ENCODE measurements around the gene FBXW4. TPM values are rescaled to one million over a fixed set of nuclear protein-coding genes. Genes with fewer than 3 reads are reported as not detected.

FBXW4 gene
- total RNA-seq, 6 experiments from 2014 or later, result 15.1 to 29.5 (median 25.6) TPM

GRCh38 chr10:101625821-101626412, 69.1 kb downstream of the FBXW4 start:
- no peak for ATAC-seq
- no peak overlapping the region for H3K27ac ChIP-seq
- no peaks in the 10 kb centered on the region for H3K27me3 ChIP-seq
- no CpG with 5 or more reads among the region's 1 CpG for WGBS (ENCODE audit: insufficient coverage, low coverage, low lambda C conversion rate, missing lambda C conversion rate)
- H3K4me3 ChIP-seq, result no peak overlapping the region
- H3K4me1 ChIP-seq, result no peaks in the 10 kb centered on the region
- intact Hi-C loops (cut with DNase I), result no loop called here
- peaks cover 0 to 3% (median 0%) of the 10 kb centered on the region in 4 donors for H3K36me3 ChIP-seq
- H3K9me3 ChIP-seq, result no peaks in the 10 kb centered on the region
- no peak for DNase-seq
- TF ChIP-seq POLR2A (IDR thresholded peaks at IDR 0.05) (no peak), CTCF (IDR thresholded peaks at IDR 0.05) (no peak)

GRCh38 chr10:101624526-101625102, 70.4 kb downstream of the FBXW4 start:
- intact Hi-C loops (cut with DNase I), result no loop called here
- Histone ChIP-seq H3K27ac (no peak overlapping the region), H3K4me1 (no peaks in the 10 kb centered on the region), H3K36me3 (peaks cover 0 to 3% (median 0%) of the 10 kb centered on the region in 4 donors), H3K9me3 (no peaks in the 10 kb centered on the region), H3K27me3 (no peaks in the 10 kb centered on the region), H3K4me3 (no peak overlapping the region)
- 100% methylated on average over 2 of the region's 4 CpGs for WGBS (ENCODE audit: insufficient coverage, low coverage, low lambda C conversion rate, missing lambda C conversion rate)
- no peak for DNase-seq
- TF ChIP-seq POLR2A (IDR thresholded peaks at IDR 0.05) (no peak), CTCF (IDR thresholded peaks at IDR 0.05) (no peak)
- no peak for ATAC-seq

- Histone ChIP-seq H3K27ac (no peak overlapping the region), H3K9me3 (no peaks in the 10 kb centered on the region), H3K36me3 (peaks cover 0 to 3% (median 0%) of the 10 kb centered on the region in 4 donors), H3K4me1 (no peaks in the 10 kb centered on the region), H3K27me3 (no peaks in the 10 kb centered on the region), H3K4me3 (no peak overlapping the region)
- no peak for DNase-seq
- TF ChIP-seq CTCF (IDR thresholded peaks at IDR 0.05) (no peak), POLR2A (IDR thresholded peaks at IDR 0.05) (no peak)
- ATAC-seq, result no peak
- intact Hi-C loops (cut with DNase I), result no loop called here
- WGBS (ENCODE audit: insufficient coverage, low coverage, low lambda C conversion rate, missing lambda C conversion rate), result 55% methylated on average over 1 of the region's 1 CpG
Measured at GRCh38 chr10:101623528-101623927, 71.4 kb downstream of the FBXW4 start.

- DNase-seq (no peak), ATAC-seq (no peak)
- intact Hi-C loops (cut with DNase I), result no loop called here
- TF ChIP-seq POLR2A (IDR thresholded peaks at IDR 0.05) (no peak), CTCF (IDR thresholded peaks at IDR 0.05) (no peak)
- Histone ChIP-seq H3K9me3 (no peaks in the 10 kb centered on the region), H3K27ac (no peak overlapping the region), H3K36me3 (peaks cover 0 to 3% (median 0%) of the 10 kb centered on the region in 4 donors), H3K4me3 (no peak overlapping the region), H3K27me3 (no peaks in the 10 kb centered on the region), H3K4me1 (no peaks in the 10 kb centered on the region)
- WGBS (ENCODE audit: insufficient coverage, low coverage, low lambda C conversion rate, missing lambda C conversion rate), result 96% methylated on average over 6 of the region's 6 CpGs
Measured at GRCh38 chr10:101619983-101620382, 75.0 kb downstream of the FBXW4 start.

Data from right lobe of liver (tissue), 6 donors.